ENCODE results near the gene SNORC.

- TF ChIP-seq ZMIZ1 (IDR thresholded peaks at IDR 0.05; ENCODE audit: low read depth in 2 of 2, low read length in 2 of 2) (no peak), CEBPG (CRISPR knock-in tag; IDR thresholded peaks at IDR 0.05) (no peak), CEBPG (tag; conservative IDR thresholded peaks at IDR 0.05 in 1 of 2, IDR thresholded peaks at IDR 0.05 in 1 of 2) (no peak), ARHGAP35 (IDR thresholded peaks at IDR 0.05; ENCODE audit: partially characterized antibody) (no peak), ZNF23 (CRISPR knock-in tag; IDR thresholded peaks at IDR 0.05) (no peak), THAP7 (CRISPR knock-in tag; IDR thresholded peaks at IDR 0.05) (no peak), ZNF282 (CRISPR knock-in tag; IDR thresholded peaks at IDR 0.05) (no peak), RBM25 (IDR thresholded peaks at IDR 0.05; ENCODE audit: low read depth, low read length, severe bottlenecking) (no peak), LARP7 (IDR thresholded peaks at IDR 0.05) (no peak)
- TF ChIP-seq, protein P1, sequence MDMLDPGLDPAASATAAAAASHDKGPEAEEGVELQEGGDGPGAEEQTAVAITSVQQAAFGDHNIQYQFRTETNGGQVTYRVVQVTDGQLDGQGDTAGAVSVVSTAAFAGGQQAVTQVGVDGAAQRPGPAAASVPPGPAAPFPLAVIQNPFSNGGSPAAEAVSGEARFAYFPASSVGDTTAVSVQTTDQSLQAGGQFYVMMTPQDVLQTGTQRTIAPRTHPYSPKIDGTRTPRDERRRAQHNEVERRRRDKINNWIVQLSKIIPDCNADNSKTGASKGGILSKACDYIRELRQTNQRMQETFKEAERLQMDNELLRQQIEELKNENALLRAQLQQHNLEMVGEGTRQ (CRISPR knock-in tag; IDR thresholded peaks at IDR 0.05) = peak; percentile 72
These were observed 21.0 kb downstream of the SNORC start for GRCh38 chr2:232890896-232891601.
